Activated naive CD4-positive, alpha-beta T cell treated with anti-CD3 and anti-CD28 coated beads, Interleukin-2, amount 50 U/mL, for 24 hours (primary cell): ENCODE results near the gene PPP2R2C.

Experiments
- H3K27ac Mint-ChIP-seq: one replicate; pipeline ENCODE4 v1.8.0; 2021; ENCODE audit warnings: mild to moderate bottlenecking, mixed read lengths
- H3K27me3 Mint-ChIP-seq: one replicate; pipeline ENCODE4 v1.8.0; 2021; ENCODE audit warnings: mixed read lengths
- H3K36me3 Mint-ChIP-seq: one replicate; pipeline ENCODE4 v1.8.0; 2021; ENCODE audit warnings: mixed read lengths
- H3K4me1 Mint-ChIP-seq: one replicate; pipeline ENCODE4 v1.8.0; 2021; ENCODE audit warnings: mixed read lengths
- H3K4me3 Mint-ChIP-seq: one replicate; pipeline ENCODE4 v1.8.0; 2021; ENCODE audit warnings: mild to moderate bottlenecking, mixed read lengths
- H3K9me3 Mint-ChIP-seq: one replicate; pipeline ENCODE4 v1.8.0; 2021; ENCODE audit warnings: mixed read lengths

Gene PPP2R2C

DNA sequence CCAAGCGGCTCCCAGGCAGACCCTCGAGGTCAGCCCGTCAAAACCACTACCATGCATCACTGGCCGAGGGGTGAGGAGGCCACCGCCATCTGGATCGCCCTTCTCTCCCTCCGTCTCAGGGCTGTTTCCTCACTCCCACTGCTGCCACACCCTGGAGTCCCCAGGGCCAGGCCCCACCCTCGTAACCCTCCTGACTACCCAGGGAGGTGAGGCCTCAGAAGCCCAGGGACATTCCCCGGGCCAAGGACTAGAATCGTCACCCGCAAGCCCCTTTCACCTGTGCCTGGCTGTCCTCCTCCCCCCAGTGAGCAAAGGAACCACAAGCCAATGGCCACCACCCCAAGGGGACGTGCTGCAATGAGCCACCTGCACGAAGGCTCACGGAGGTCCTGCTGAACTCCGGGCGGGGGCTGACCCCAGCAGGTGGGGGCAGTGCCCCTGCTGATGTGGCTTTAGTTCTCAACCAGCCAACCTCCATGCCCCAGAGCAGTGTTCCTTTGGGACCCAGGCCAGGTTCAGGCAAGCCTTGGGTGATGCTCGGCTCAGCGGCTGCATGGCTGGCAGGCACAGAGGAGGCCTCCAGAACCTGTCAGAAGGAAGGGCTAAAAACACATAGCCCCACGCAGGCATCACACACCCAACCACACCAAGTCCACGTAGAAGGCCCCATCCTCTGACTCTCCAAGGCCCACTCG is 23.8 kb downstream of the PPP2R2C start:
- Mint-ChIP-seq H3K4me1 (no peaks in the 10 kb centered on the region), H3K27ac (no peak overlapping the region), H3K9me3 (no peaks in the 10 kb centered on the region), H3K36me3 (no peaks in the 10 kb centered on the region), H3K4me3 (no peak overlapping the region), H3K27me3 (peaks cover 3% of the 10 kb centered on the region)

DNA sequence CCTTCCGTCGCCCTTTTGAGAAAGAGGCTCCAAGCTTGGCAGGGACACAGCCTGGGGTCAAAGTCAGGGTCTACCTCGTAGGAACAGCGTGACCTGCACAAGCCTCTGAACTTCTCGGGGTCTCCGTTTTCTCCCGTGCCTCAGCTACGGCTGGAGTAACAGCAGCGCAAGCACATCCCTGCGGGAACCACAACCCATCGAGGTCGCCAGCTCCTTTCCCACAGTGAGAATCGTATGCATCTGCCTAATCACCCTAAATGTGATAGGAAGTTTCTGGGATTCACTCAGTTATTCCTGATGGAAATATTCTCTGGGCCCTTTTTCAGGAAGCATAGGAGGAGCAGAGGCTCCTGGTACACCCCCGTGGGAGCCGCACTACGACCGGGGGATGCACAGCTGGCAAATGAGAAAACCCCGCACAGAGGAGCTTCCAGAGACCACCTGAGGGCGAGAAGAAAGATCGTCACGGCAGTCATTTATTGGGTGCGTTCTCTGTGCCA is 24.7 kb downstream of the PPP2R2C start:
- Mint-ChIP-seq H3K27me3 (peaks cover 3% of the 10 kb centered on the region), H3K27ac (no peak overlapping the region)

DNA sequence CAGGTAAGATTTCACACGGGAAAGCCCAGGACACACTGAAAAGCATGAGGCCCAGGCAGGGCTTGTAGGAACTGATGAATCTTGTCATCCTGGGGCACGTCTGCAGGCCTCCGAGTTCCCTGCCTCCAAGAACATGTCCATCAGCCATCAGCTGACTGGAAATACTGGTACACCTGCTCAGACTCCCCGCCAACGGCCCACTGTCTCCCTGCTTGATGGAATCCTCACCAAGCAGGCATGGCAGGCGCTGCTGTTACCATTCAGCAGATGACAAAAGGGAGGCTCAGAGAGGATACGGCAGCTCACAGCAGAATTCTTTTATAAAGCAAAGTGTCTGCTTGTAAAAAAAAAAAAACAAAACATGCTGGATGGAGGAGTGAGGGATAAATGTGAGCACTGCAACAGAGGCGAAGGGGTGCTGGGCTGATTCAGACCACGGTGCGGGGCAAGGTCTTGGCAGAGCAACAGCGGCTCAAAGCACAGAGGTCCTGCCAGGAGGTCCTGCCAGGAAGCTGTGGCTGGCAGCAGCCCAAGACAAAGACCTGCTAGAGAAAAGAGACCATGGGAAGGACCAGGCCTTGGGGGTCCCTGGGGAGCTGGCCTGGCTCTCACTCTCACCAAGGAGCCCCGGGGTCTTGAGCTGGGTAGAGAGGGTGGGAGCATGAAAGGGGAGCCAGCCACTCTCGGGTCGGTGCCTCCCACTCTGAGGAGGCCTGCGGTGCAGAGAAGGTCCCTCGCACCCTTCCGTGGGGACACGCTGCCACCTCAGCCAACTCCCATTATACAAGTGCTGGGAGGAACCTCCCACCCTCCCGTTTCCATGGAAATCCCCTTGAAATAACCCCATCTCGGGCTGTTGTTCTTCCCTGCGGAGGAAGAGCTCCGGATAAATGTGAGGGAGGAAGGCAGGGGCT is 25.6 kb downstream of the PPP2R2C start:
- peaks cover 3% of the 10 kb centered on the region for H3K27me3 Mint-ChIP-seq
- no peak overlapping the region for H3K4me3 Mint-ChIP-seq
- no peaks in the 10 kb centered on the region for H3K4me1 Mint-ChIP-seq
- no peak overlapping the region for H3K27ac Mint-ChIP-seq
- no peaks in the 10 kb centered on the region for H3K36me3 Mint-ChIP-seq
- H3K9me3 Mint-ChIP-seq: no peaks in the 10 kb centered on the region

More for the DNA sequence above, 24.7 kb downstream of the PPP2R2C start:
- no peaks in the 10 kb centered on the region for H3K36me3 Mint-ChIP-seq
- no peak overlapping the region for H3K4me3 Mint-ChIP-seq
- H3K4me1 Mint-ChIP-seq: no peaks in the 10 kb centered on the region
- no peaks in the 10 kb centered on the region for H3K9me3 Mint-ChIP-seq

DNA sequence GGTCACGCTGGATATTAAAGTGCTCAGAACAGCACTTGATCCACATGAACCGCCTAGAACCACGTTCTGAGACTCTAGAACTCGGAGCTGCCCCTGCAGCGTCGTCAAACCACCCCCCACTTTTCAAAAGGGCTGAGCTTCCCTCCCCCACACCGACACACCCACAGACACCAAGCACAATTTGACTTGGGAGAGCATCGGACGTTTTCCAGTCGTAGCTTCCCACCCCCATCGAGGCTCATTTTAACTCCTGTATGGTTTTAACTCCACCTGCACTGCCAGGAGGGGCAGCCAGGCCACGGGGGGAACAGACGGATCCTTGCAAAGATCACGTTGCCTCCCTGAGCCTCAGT is 26.3 kb downstream of the PPP2R2C start:
- Mint-ChIP-seq H3K27me3 (peaks cover 2% of the 10 kb centered on the region), H3K9me3 (no peaks in the 10 kb centered on the region), H3K4me1 (no peaks in the 10 kb centered on the region), H3K27ac (no peak overlapping the region), H3K36me3 (no peaks in the 10 kb centered on the region), H3K4me3 (no peak overlapping the region)

DNA sequence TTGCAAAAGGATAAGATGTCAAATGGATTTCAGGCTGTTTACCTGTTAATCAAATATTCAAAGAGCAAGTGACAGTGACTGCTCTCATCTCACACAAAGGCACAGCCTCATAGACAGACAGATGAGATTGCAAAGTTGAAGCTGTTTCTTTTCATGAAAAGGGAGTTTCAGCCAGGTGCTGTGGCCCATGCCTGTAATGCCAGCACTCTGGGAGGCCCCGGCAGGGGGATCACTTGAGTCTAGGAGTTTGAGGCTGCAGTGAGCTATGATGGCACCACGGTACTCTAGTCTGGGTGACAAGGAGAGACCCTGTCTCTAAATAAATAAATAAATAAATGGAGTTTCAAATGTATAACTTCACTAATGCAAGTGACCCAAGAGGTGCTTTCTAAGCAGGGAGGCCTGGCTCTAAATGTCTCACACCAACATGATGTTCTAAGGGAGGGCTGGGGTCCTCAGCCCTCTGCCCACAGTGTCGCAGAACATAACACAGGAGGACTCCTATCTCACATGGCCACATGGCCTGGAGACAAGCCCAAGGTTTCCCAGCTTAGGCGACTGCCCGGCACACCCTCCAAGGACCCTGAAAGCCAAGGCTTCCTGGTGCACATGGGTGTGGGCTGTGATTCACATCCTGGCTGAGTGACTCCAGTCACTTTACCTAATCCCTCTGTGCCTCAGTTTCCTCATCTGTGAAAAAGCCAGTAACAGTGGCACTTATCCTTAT is 26.8 kb downstream of the PPP2R2C start:
- Mint-ChIP-seq H3K27ac (no peak overlapping the region), H3K9me3 (no peaks in the 10 kb centered on the region)

DNA sequence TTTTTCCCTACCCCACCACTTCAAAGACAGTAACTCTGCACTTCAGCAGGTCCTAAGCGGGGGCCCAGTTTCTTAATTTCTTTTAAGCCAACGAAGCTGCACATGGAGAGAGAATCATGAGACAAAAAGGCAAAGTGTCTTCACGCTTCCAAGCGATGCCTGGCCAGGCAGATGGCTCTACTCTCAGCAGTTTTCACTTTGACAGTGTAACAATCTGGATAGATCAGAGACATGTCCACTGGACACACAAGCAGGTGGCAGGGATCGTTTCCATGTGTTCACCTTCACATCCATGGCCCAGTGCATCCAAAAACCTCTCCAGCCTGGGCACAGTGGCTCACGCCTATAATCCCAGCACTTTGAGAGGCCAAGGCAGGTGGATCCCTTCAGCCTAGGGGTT is 27.8 kb downstream of the PPP2R2C start:
- no peaks in the 10 kb centered on the region for H3K27me3 Mint-ChIP-seq

More for the DNA sequence above, 26.8 kb downstream of the PPP2R2C start:
- no peak overlapping the region for H3K4me3 Mint-ChIP-seq
- H3K4me1 Mint-ChIP-seq: no peaks in the 10 kb centered on the region
- no peaks in the 10 kb centered on the region for H3K36me3 Mint-ChIP-seq
- no peaks in the 10 kb centered on the region for H3K27me3 Mint-ChIP-seq

DNA sequence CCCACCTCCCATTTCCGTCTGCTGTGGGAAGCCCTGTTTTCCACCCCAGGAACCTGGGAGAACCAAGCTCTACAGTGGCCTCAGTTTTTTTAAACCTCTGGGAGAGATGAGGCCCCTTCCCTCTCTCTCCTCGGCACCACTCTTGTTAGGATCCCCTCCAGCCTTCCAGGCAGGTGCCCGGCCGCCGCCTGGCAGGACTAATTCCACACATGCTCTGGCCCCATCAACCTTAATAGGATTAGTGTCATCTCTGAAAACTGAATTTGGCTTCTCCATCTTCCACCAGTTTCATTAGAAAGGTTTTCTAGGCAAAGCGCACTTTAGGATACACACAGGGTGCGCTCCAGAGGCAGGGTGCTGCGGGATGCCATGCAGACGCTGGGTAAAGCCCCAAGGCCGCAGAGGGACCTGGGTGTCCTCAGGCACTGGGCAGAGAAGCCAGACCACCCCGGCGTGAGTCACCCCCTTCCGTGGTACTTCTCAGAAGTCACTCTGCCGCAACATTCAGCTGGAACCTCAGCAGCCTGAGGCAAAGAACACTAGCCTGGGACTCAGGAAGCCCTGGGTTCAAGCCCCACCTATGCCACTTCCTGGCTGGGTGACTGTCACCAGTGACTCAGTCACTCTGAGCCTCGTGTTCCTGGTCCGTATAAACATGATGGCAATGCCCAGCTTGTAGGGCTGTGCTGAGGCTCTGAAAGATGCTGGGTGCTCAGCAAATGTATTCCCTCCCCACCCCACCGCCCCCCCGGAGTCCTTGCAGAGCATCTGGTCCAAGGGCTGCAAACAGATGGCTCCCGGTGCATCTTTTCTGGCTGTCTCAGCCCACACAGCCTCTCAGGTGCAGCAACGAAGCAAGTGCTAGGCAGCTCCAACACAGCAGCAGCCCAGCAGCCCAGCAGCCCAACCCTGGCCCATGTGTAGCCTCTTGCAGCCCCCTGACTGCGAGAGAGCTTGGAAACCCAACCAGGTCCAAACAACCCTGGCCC is 29.1 kb downstream of the PPP2R2C start:
- no peak overlapping the region for H3K4me3 Mint-ChIP-seq
- H3K27me3 Mint-ChIP-seq: no peaks in the 10 kb centered on the region
- H3K36me3 Mint-ChIP-seq: no peaks in the 10 kb centered on the region
- no peaks in the 10 kb centered on the region for H3K9me3 Mint-ChIP-seq
- H3K4me1 Mint-ChIP-seq: no peaks in the 10 kb centered on the region
- H3K27ac Mint-ChIP-seq: no peak overlapping the region

More for the DNA sequence above, 27.8 kb downstream of the PPP2R2C start:
- Mint-ChIP-seq H3K27ac (no peak overlapping the region), H3K4me3 (no peak overlapping the region), H3K36me3 (no peaks in the 10 kb centered on the region), H3K9me3 (no peaks in the 10 kb centered on the region), H3K4me1 (no peaks in the 10 kb centered on the region)

DNA sequence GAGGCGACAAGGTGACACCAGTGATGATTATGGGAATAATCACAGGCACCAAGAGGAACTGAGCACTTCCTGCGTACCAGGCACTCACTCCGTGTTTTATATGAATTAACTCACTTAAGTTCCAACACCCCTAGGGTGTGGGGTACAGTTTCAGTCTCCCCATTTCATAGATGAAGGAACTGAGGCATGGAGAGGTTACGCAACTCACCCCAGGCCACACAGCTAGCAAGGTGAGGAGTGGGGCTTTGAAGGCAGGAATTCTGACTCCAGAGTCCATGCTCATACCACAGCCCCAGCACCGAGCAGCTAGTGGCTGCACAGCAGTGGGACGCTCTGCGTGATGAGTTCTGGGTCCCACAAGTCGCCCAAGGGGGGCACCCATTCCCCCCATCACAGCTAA is 29.9 kb downstream of the PPP2R2C start:
- Mint-ChIP-seq H3K27ac (no peak overlapping the region), H3K9me3 (no peaks in the 10 kb centered on the region), H3K4me3 (no peak overlapping the region), H3K27me3 (no peaks in the 10 kb centered on the region), H3K36me3 (no peaks in the 10 kb centered on the region), H3K4me1 (no peaks in the 10 kb centered on the region)

DNA sequence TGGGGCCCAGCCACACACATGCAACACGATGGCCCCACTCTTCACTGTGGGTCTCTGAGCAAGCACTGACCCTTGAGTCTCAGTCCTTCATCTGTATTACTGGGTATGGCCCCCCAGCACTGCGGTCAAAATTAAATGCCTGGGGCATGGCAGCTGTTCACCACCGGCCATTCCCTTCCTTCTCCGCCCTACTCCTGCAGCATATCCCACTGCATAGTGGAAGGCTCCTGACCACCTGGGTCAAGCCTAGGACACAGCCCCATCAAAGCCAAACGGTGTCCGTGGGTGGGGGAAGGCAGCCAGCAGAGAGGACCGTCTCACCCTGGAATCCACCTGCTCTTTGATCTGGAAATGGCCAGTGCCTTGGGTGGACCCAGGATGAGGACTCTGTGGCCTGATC is 30.7 kb downstream of the PPP2R2C start:
- Mint-ChIP-seq H3K27me3 (no peaks in the 10 kb centered on the region), H3K4me1 (no peaks in the 10 kb centered on the region), H3K4me3 (no peak overlapping the region), H3K27ac (no peak overlapping the region), H3K36me3 (no peaks in the 10 kb centered on the region), H3K9me3 (no peaks in the 10 kb centered on the region)

DNA sequence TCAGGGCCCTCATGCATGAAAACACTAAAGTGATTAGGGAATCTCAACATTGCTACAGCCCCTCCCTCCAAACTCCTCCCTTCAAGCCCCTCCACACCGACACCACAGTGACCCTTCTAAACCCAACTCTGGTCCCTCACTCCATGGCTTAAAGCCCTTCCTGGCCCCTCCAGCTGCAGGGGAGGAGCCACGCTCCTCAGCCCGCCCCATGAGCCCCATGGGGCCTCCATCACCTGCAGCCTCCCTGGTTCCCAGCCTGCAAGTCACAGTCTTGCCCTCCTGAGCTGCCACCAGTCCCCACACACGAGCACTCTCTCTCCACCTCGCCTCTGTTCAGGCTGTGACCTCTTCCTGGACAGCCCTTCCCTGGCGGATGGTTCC is 31.2 kb downstream of the PPP2R2C start:
- H3K27ac Mint-ChIP-seq: no peak overlapping the region
- no peaks in the 10 kb centered on the region for H3K4me1 Mint-ChIP-seq
- no peak overlapping the region for H3K4me3 Mint-ChIP-seq
- H3K36me3 Mint-ChIP-seq: no peaks in the 10 kb centered on the region
- no peaks in the 10 kb centered on the region for H3K27me3 Mint-ChIP-seq
- no peaks in the 10 kb centered on the region for H3K9me3 Mint-ChIP-seq

DNA sequence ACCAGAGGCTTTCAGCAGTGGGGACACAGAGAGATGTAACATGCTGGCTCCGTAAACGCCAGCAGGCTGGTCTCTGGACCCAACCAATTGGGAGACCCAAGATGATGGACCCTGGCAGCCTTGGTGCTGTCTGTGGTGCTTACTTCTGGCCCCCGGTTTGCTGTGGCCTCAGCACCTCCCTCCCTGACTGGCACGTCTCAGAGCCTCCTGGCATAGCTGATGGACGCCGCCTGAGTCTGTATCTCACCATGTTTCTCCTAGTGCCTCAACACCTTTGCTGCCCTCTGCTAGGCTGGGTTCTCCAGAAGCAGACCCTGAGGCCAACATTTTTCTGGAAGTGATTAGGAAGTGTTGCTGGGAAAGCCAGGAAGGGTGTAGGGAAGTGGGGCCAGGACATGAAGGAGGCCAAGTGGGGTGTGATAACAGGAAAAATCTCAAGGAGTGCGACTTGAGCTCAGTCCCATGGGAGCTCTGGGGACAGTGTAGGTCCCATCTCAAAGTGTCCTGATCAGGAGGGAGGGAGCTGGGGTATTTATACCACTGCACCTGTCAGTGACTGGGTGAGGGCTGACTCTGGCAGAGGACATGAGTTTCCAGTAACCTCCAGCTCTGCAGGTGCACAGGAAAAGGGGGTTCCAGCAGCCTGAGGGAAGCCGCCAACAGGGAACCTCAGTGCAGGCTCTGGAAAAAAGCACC is 31.8 kb downstream of the PPP2R2C start:
- Mint-ChIP-seq H3K4me1 (no peaks in the 10 kb centered on the region), H3K27me3 (no peaks in the 10 kb centered on the region), H3K9me3 (no peaks in the 10 kb centered on the region), H3K36me3 (no peaks in the 10 kb centered on the region), H3K4me3 (no peak overlapping the region), H3K27ac (no peak overlapping the region)

DNA sequence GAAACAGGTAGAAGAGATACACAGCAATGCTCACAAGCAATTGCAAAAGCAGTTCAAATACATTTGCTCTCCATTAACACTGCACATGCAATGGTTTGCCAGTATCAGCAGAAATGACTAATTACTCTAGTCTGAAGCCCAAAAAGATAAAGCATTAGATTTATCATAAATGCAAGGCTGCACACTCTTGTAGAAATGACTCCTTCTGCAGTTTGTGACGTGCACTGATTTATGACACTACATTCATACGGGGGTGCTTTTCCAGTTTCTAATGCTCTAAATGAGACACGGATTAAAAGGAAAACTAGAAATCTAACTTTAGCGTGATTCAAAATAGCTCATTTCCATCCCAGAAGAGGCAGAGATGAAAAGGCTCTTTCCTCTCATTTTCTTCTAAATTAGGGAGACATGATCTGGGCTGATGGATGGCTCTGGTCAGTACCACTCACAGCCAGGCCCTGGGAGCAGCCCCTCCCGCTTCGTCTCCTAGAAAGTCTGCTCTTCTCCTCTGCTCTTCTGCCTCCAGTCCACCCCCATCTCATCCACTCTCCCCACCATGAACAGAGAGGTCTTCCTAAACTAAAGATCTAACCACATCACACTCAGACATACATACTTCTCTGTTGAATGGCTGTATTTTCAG is 33.2 kb downstream of the PPP2R2C start:
- Mint-ChIP-seq H3K9me3 (no peaks in the 10 kb centered on the region), H3K27me3 (no peaks in the 10 kb centered on the region), H3K4me3 (no peak overlapping the region), H3K27ac (no peak overlapping the region), H3K4me1 (no peaks in the 10 kb centered on the region), H3K36me3 (no peaks in the 10 kb centered on the region)

DNA sequence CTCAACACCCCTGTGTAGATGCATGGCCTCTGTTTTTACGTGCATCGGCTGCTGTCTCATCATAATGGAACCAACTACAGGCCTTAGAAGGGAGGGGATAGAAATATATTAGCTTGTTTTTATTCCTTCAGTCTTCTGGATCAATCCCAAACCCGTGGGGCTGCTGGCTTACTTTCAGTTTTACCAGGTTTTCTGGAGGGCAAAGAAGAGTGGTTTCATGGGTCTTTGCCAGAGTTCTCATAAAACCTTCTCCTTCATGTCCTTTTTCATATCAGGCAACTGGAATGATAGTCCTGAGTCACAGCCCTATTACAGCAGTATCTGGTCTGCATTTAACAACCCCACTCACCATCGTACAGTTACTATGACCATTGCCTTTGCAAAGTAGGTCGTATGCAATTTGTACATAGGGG is 34.6 kb downstream of the PPP2R2C start:
- no peak overlapping the region for H3K27ac Mint-ChIP-seq
- H3K4me3 Mint-ChIP-seq: no peak overlapping the region
- no peaks in the 10 kb centered on the region for H3K4me1 Mint-ChIP-seq
- no peaks in the 10 kb centered on the region for H3K27me3 Mint-ChIP-seq
- H3K9me3 Mint-ChIP-seq: no peaks in the 10 kb centered on the region
- H3K36me3 Mint-ChIP-seq: no peaks in the 10 kb centered on the region

DNA sequence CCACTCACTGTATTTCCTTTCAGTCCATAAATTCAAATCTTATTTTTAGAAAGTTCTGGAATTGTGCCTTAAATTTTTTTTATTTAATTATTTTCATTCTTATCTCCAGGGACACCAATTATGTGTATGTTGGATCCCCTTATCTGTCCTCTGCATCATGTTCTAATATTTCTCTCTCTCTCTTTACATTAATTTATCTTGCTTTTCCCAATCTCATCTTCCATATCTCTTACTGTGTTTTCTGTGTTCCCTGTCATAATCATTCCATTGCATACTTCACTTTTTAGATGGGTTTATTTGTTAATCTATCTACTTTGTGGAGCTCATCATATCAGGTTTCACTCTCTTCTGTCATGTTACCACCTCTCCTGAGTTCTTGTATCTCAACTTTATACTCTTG is 37.4 kb downstream of the PPP2R2C start:
- no peaks in the 10 kb centered on the region for H3K4me1 Mint-ChIP-seq
- no peaks in the 10 kb centered on the region for H3K27me3 Mint-ChIP-seq
- H3K9me3 Mint-ChIP-seq: no peaks in the 10 kb centered on the region
- H3K36me3 Mint-ChIP-seq: no peaks in the 10 kb centered on the region
- no peak overlapping the region for H3K4me3 Mint-ChIP-seq
- H3K27ac Mint-ChIP-seq: no peak overlapping the region
